Measurements from ENCODE around the gene CCDC122.
A peak's percentile ranks its signal among the peaks of the same experiment; 100 is the strongest.

The CCDC122 gene

DNA sequence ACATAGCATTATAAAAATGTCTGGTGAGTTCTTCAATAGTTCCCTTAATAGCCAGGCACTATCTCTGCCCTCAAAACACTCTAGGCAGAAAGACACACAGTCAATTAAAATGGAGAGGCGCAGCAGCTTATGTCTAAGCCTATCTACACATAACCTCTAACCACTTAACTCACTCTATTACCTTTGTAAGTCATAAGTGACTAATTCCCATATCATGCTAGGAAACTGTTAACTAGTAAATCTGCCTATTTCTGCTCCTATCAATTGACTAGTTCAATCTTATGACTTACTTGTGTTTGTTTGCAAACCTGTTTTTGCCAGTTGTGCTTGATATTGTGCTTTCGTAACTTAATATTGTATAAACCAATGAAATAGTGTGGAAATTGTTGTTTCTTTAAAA is 3.2 kb downstream of the CCDC122 start:
- TF ChIP-seq CTCF (IDR thresholded peaks at IDR 0.05; ENCODE audit: insufficient read depth, low read length, poor library complexity, severe bottlenecking), result no peak
- H3K36me3 ChIP-seq (ENCODE audit: control insufficient read depth, insufficient read depth, low read length), result no peaks in the 10 kb centered on the region
- H3K4me3 ChIP-seq (replicated peaks; ENCODE audit: low read depth, low read length), result no peak overlapping the region
- no peak for DNase-seq (ENCODE audit: extremely low read depth, insufficient read length)
- no peaks in the 10 kb centered on the region for H3K27me3 ChIP-seq (replicated peaks; ENCODE audit: control insufficient read depth, insufficient read depth, low read length)

DNA sequence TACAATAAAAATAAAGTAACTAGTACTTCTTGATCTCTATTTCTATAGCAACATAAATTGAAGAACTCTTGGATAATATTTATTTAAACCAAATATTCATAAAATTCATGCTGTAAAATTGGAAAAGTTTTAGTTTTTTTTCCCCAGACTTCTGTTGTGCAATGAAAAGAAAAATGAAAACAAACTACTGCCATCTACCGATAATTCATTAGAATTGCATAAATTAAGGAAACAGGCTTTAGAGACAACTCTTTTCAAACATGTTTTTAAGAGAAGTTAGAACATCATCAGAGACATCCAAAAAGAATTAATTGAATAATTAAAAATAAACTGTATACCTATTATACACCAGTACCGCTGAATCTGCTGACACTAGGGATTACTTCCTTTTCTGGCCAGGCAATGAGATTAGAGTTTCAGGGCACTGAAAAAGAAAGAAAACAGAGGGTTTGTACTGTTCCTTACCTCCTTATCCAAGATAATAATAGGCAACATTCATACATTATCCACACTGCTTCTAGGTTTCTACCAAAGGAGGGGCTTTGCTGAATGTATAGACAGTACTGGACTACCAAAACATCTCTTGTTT is 4.9 kb downstream of the CCDC122 start:
- DNase-seq (ENCODE audit: extremely low read depth, insufficient read length), result peak; percentile 3
- H3K36me3 ChIP-seq (ENCODE audit: control insufficient read depth, insufficient read depth, low read length), result no peaks in the 10 kb centered on the region
- TF ChIP-seq CTCF (IDR thresholded peaks at IDR 0.05; ENCODE audit: insufficient read depth, low read length, poor library complexity, severe bottlenecking), result peak; percentile 42

DNA sequence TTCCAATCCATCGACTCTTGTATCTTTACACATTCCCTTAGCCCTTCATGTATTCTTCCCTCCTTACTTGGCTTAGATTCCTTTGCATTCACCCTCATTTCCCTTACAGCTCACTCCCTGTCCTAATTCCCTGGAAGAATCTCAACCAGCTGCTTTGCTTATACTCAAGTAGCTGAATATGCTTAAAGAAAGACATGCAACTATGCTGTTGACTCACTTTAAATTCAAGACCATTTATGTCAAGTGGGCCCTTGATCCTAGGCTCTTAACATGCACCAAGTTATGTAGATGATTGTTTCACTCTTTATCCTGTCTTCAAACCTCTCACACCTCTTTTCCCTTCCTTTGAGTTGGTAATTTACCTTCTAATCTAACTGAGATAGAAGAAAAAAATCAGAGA is 7.4 kb downstream of the CCDC122 start:
- no peak overlapping the region for H3K4me3 ChIP-seq (replicated peaks; ENCODE audit: low read depth, low read length)
- DNase-seq (ENCODE audit: extremely low read depth, insufficient read length), result no peak
- no peaks in the 10 kb centered on the region for H3K36me3 ChIP-seq (ENCODE audit: control insufficient read depth, insufficient read depth, low read length)
- no peaks in the 10 kb centered on the region for H3K27me3 ChIP-seq (replicated peaks; ENCODE audit: control insufficient read depth, insufficient read depth, low read length)
- TF ChIP-seq CTCF (IDR thresholded peaks at IDR 0.05; ENCODE audit: insufficient read depth, low read length, poor library complexity, severe bottlenecking), result no peak

More for the DNA sequence above, 4.9 kb downstream of the CCDC122 start:
- no peak overlapping the region for H3K4me3 ChIP-seq (replicated peaks; ENCODE audit: low read depth, low read length)
- H3K27me3 ChIP-seq (replicated peaks; ENCODE audit: control insufficient read depth, insufficient read depth, low read length), result no peaks in the 10 kb centered on the region

GRCh38 chr13:43865892-43866291 is 13.6 kb downstream of the CCDC122 start:
- Histone ChIP-seq H3K4me3 (replicated peaks; ENCODE audit: low read depth, low read length) (no peak overlapping the region), H3K36me3 (ENCODE audit: control insufficient read depth, insufficient read depth, low read length) (no peaks in the 10 kb centered on the region), H3K27me3 (replicated peaks; ENCODE audit: control insufficient read depth, insufficient read depth, low read length) (no peaks in the 10 kb centered on the region)
- DNase-seq (ENCODE audit: extremely low read depth, insufficient read length), result no peak
- TF ChIP-seq CTCF (IDR thresholded peaks at IDR 0.05; ENCODE audit: insufficient read depth, low read length, poor library complexity, severe bottlenecking), result no peak

DNA sequence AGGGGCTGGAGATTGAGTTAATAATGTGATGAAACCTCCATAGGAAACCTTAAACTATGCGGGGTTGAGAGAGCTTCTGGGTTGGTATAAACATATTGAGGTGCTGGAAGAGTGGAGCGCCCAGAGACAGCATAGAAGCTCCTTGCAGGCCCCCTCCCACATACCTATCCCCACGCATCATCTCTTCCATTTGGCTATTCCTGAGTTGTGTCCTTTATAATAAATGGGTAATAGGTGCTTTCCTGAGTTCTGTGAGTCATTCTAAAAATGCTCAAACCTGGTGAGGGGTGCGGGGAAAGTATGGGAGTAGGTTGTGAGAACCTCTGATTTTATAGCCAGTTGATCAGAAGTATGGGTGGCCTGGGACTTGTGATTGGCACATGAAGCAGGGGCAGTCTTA is 14.6 kb downstream of the CCDC122 start:
- no peak for DNase-seq (ENCODE audit: extremely low read depth, insufficient read length)
- H3K4me3 ChIP-seq (replicated peaks; ENCODE audit: low read depth, low read length), result no peak overlapping the region
- no peaks in the 10 kb centered on the region for H3K36me3 ChIP-seq (ENCODE audit: control insufficient read depth, insufficient read depth, low read length)
- no peaks in the 10 kb centered on the region for H3K27me3 ChIP-seq (replicated peaks; ENCODE audit: control insufficient read depth, insufficient read depth, low read length)
- no peak for TF ChIP-seq CTCF (IDR thresholded peaks at IDR 0.05; ENCODE audit: insufficient read depth, low read length, poor library complexity, severe bottlenecking)

GRCh38 chr13:43861863-43862262 is 17.7 kb downstream of the CCDC122 start:
- Histone ChIP-seq H3K36me3 (ENCODE audit: control insufficient read depth, insufficient read depth, low read length) (no peaks in the 10 kb centered on the region), H3K27me3 (replicated peaks; ENCODE audit: control insufficient read depth, insufficient read depth, low read length) (no peaks in the 10 kb centered on the region), H3K4me3 (replicated peaks; ENCODE audit: low read depth, low read length) (no peak overlapping the region)
- DNase-seq (ENCODE audit: extremely low read depth, insufficient read length), result no peak
- TF ChIP-seq CTCF (IDR thresholded peaks at IDR 0.05; ENCODE audit: insufficient read depth, low read length, poor library complexity, severe bottlenecking), result no peak

Measured in GM06990 (cell line).